ENCODE measurements around the gene MDM4. TPM values are rescaled to one million over a fixed set of nuclear protein-coding genes. Genes with fewer than 3 reads are reported as not detected.

MDM4 gene
- total RNA-seq, 1 experiment from 2014 or later: 174 TPM

DNA sequence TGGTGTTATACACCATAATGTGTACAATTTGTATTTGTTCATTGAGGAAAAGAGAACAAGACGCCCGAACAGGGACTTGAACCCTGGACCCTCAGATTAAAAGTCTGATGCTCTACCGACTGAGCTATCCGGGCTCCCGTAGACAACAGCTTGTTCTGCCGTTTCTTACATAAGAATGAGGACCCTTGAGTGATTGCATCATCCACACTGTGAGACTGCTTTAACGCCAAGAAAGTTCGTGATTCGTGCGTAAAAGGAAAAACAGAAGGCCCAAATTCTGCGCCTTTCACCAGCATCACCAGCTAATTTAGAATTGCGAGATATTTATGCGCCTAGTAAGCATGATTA, 9.3 kb upstream of the MDM4 start:
- Mint-ChIP-seq H3K4me1 (ENCODE audit: insufficient read depth, unreplicated experiment) (peaks cover 29% of the 10 kb centered on the region), H3K4me3 (ENCODE audit: unreplicated experiment) (peak overlapping the region; percentile 77), H3K9me3 (ENCODE audit: unreplicated experiment) (no peaks in the 10 kb centered on the region), H3K27ac (ENCODE audit: low read depth, unreplicated experiment) (peak overlapping the region; percentile 90), H3K36me3 (ENCODE audit: insufficient read depth, unreplicated experiment) (peaks cover 23% of the 10 kb centered on the region), H3K27me3 (ENCODE audit: insufficient read depth, unreplicated experiment) (no peaks in the 10 kb centered on the region)
- CTCF ChIA-PET: interaction anchor here (0.6 to 20.9 kb wide), 19 partner anchors 8 to 682 kb away, joined by 3 to 1125 read pairs (median 4); partner anchors contain the start of genes MDM4 and PIK3C2B
- no TSS peak for BruUV-seq (replicated peaks)
- intact Hi-C loops (cut with micrococcal nuclease): loop anchor here (1.0 kb wide), 4 partner anchors 9 to 646 kb away; partner anchors contain the start of genes MDM4 and SNRPE
- POLR2A ChIA-PET: interaction anchor here (0.6 to 5.9 kb wide), 38 partner anchors 10 to 986 kb away, joined by 3 to 232 read pairs (median 8); partner anchors contain the start of genes MDM4, PIK3C2B and RBBP5
- TF ChIP-seq, protein P1, sequence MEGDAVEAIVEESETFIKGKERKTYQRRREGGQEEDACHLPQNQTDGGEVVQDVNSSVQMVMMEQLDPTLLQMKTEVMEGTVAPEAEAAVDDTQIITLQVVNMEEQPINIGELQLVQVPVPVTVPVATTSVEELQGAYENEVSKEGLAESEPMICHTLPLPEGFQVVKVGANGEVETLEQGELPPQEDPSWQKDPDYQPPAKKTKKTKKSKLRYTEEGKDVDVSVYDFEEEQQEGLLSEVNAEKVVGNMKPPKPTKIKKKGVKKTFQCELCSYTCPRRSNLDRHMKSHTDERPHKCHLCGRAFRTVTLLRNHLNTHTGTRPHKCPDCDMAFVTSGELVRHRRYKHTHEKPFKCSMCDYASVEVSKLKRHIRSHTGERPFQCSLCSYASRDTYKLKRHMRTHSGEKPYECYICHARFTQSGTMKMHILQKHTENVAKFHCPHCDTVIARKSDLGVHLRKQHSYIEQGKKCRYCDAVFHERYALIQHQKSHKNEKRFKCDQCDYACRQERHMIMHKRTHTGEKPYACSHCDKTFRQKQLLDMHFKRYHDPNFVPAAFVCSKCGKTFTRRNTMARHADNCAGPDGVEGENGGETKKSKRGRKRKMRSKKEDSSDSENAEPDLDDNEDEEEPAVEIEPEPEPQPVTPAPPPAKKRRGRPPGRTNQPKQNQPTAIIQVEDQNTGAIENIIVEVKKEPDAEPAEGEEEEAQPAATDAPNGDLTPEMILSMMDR (IDR thresholded peaks at IDR 0.05; ENCODE audit: unreplicated experiment): no peak
- peak; percentile 98 for DNase-seq (ENCODE audit: unreplicated experiment)

DNA sequence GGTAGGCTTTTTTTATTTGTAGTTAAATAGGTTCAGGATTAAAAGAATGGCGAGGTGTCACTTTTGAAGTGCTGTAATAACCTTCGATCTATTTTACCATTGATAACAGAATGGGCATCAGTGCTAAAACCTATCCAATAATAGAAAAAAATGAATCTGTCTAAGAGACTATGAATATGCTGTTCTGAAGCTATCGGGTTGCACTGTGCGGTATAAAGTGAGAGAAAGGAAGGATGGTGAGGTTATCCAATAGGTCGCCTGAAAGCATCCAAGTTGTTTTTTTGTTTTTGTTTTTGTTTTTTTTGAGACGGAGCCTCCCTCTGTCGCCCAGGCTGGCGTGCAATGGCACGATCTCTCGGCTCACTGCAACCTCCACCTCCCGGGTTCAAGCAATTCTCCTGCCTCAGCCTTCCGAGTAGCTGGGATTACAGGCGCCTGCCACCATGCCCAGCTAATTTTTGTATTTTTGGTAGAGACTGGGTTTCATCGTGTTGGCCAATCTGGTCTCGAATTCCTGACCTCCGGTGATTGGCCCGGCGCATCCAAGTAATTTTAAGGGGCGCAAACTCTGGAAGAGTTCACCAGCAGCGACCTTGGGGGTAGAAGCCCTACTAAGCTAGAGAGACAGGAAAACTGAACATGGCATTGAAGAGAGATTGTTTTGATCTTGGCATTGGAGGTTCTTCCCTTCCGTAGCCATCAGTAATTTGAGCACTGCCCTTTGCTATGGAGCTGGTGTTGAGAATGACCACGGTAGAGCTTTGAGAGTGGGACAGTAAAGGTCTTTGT, 8.7 kb upstream of the MDM4 start:
- peak overlapping the region; percentile 77 for H3K4me3 Mint-ChIP-seq (ENCODE audit: unreplicated experiment)
- ChIA-PET CTCF (interaction anchor here (0.5 to 20.9 kb wide), 14 partner anchors 8 to 554 kb away, joined by 3 to 1125 read pairs (median 8); partner anchors contain the start of genes MDM4 and PIK3C2B), POLR2A (interaction anchor here (0.6 to 5.9 kb wide), 36 partner anchors 10 to 1378 kb away, joined by 3 to 232 read pairs (median 6); partner anchors contain the start of genes MDM4, PIK3C2B and RBBP5)
- peak; percentile 78 for DNase-seq (ENCODE audit: unreplicated experiment)
- peak overlapping the region; percentile 90 for H3K27ac Mint-ChIP-seq (ENCODE audit: low read depth, unreplicated experiment)
- TF ChIP-seq, protein P1 (IDR thresholded peaks at IDR 0.05; ENCODE audit: unreplicated experiment): no peak
- peaks cover 23% of the 10 kb centered on the region for H3K36me3 Mint-ChIP-seq (ENCODE audit: insufficient read depth, unreplicated experiment)
- no peaks in the 10 kb centered on the region for H3K27me3 Mint-ChIP-seq (ENCODE audit: insufficient read depth, unreplicated experiment)
- H3K9me3 Mint-ChIP-seq (ENCODE audit: unreplicated experiment): no peaks in the 10 kb centered on the region
- BruUV-seq (replicated peaks): TSS peak; percentile 96
- H3K4me1 Mint-ChIP-seq (ENCODE audit: insufficient read depth, unreplicated experiment): peaks cover 29% of the 10 kb centered on the region
- intact Hi-C loops (cut with micrococcal nuclease): loop anchor here (1.0 kb wide), 2 partner anchors 9 to 646 kb away; partner anchors contain the start of genes MDM4 and SNRPE

DNA sequence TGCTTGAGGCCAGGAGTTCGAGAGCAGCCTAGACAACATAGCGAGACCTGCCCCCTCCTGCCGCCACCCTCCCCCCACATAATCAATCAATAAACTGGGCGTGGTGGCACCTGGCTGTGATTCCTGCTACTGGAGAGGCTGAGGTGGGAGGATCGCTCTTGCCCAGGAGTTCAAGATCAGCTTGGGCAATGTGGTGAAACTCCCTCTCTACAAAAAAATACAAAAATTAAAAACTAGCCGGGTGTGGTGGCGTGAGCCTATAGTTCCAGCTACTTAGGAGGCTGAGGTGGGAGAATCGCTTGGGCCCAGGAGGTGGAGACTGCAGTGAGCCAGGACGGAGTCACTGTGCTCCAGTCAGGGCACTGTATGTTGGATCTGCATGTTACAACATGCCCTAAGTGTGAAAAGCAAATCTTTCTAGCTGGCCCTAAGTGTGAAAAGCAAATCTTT, 7.0 kb upstream of the MDM4 start:
- peak; percentile 71 for DNase-seq (ENCODE audit: unreplicated experiment)
- intact Hi-C loops (cut with micrococcal nuclease): no loop called here
- BruUV-seq (replicated peaks): no TSS peak

More for the DNA sequence above, 7.0 kb upstream of the MDM4 start:
- ChIA-PET CTCF (interaction anchor here (0.6 to 20.9 kb wide), 9 partner anchors 14 to 313 kb away, joined by 3 to 1125 read pairs (median 3); no protein-coding TSS in a partner anchor), POLR2A (interaction anchor here (0.7 to 5.9 kb wide), 8 partner anchors 8 to 246 kb away, joined by 3 to 232 read pairs (median 60); partner anchors contain the start of genes MDM4 and PIK3C2B)
- Mint-ChIP-seq H3K27ac (ENCODE audit: low read depth, unreplicated experiment) (peak overlapping the region; percentile 31), H3K9me3 (ENCODE audit: unreplicated experiment) (no peaks in the 10 kb centered on the region), H3K27me3 (ENCODE audit: insufficient read depth, unreplicated experiment) (no peaks in the 10 kb centered on the region), H3K4me1 (ENCODE audit: insufficient read depth, unreplicated experiment) (peaks cover 24% of the 10 kb centered on the region), H3K36me3 (ENCODE audit: insufficient read depth, unreplicated experiment) (peaks cover 23% of the 10 kb centered on the region), H3K4me3 (ENCODE audit: unreplicated experiment) (no peak overlapping the region)
- TF ChIP-seq, protein P1 (IDR thresholded peaks at IDR 0.05; ENCODE audit: unreplicated experiment): no peak
